Neural cell (in vitro differentiated cells): ENCODE results near the gene FLOT2. TPM values are rescaled to one million over a fixed set of nuclear protein-coding genes. Genes with fewer than 3 reads are reported as not detected.
"Not testable (repeated sequence)": the region's sequence is repeated elsewhere in the genome, so short reads cannot be mapped to it uniquely, and the experiment has no call there.

ENCODE experiments used
- H2AFZ ChIP-seq: fragments of 200-600, 300-800 bp; sonication (generic), shearing (Covaris generic); 2 replicates; pipeline ENCODE4 v1.6.0; 2014; ENCODE audit warnings: low read depth, mild to moderate bottlenecking, antibody characterized with exemption, low read length, moderate library complexity
- H3F3A ChIP-seq: fragments of 200-600 bp; shearing (Covaris generic); 2 replicates; pipeline ENCODE4 v1.6.1; 2016; ENCODE audit warnings: mild to moderate bottlenecking, moderate library complexity, mixed read lengths, antibody characterized with exemption, low read length; ENCODE audit not compliant: insufficient read depth, poor library complexity, severe bottlenecking
- H3K27ac ChIP-seq: fragments of 200-600, 300-800 bp; sonication (generic), shearing (Covaris generic); 2 replicates; pipeline ENCODE4 v1.5.1; 2014; ENCODE audit warnings: mild to moderate bottlenecking, low read length, moderate library complexity
- H3K27me3 ChIP-seq: fragments of 300-800, 200-600 bp; sonication (generic), shearing (Covaris generic); 2 replicates; pipeline ENCODE4 v1.6.0; 2014; ENCODE audit warnings: mild to moderate bottlenecking, low read depth, low read length, moderate library complexity; ENCODE audit not compliant: insufficient read depth
- H3K36me3 ChIP-seq: fragments of 300-800, 200-600 bp; sonication (generic), shearing (Covaris generic); 2 replicates; pipeline ENCODE4 v1.5.1; 2014; ENCODE audit warnings: mild to moderate bottlenecking, antibody characterized with exemption, low read length, moderate library complexity; ENCODE audit not compliant: insufficient read depth
- H3K4me2 ChIP-seq: fragments of 300-800, 200-600 bp; sonication (generic), shearing (Covaris generic); 2 replicates; pipeline ENCODE4 v1.6.0; 2014; ENCODE audit warnings: mild to moderate bottlenecking, low read length
- H3K4me3 ChIP-seq: fragments of 300-800, 200-600 bp; sonication (generic), shearing (Covaris generic); 2 replicates; pipeline ENCODE4 v1.5.1; 2014; ENCODE audit warnings: mild to moderate bottlenecking, low read length, moderate library complexity
- H3K79me2 ChIP-seq: fragments of 200-600 bp; shearing (Covaris generic); replicated peaks from 2 replicates; pipeline ENCODE4 v1.6.0; 2014; ENCODE audit warnings: mild to moderate bottlenecking, low read length, moderate library complexity; ENCODE audit not compliant: insufficient read depth
- H3K9ac ChIP-seq: fragments of 300-800, 200-600 bp; sonication (generic), shearing (Covaris generic); 2 replicates; pipeline ENCODE4 v1.6.1; 2016; ENCODE audit warnings: mild to moderate bottlenecking, low read length, mixed read lengths
- H3K9me2 ChIP-seq: fragments of 200-600 bp; shearing (Covaris generic); 2 replicates; pipeline ENCODE4 v1.6.1; 2016; ENCODE audit warnings: mild to moderate bottlenecking, low read length, mixed read lengths; ENCODE audit not compliant: insufficient read depth
- H3K9me3 ChIP-seq: fragments of 200-600, 300-800 bp; sonication (generic), shearing (Covaris generic); 2 replicates; pipeline ENCODE4 v1.6.1; 2016; ENCODE audit warnings: mild to moderate bottlenecking, mixed run types, low read length, moderate library complexity, mixed read lengths
- H4K20me1 ChIP-seq: fragments of 200-600 bp; shearing (Covaris generic); 2 replicates; pipeline ENCODE4 v1.6.1; 2016; ENCODE audit warnings: mild to moderate bottlenecking, mixed run types; ENCODE audit not compliant: insufficient read depth
- CTCF ChIP-seq: fragments of 450-650 bp; IDR thresholded peaks from 2 replicates; pipeline ENCODE4 v1.5.1; 2014; ENCODE audit warnings: antibody characterized with exemption, mild to moderate bottlenecking, moderate library complexity; ENCODE audit not compliant: poor library complexity, severe bottlenecking
- EP300 ChIP-seq: fragments of 450-650 bp; conservative IDR thresholded peaks from 2 replicates; pipeline ENCODE4 v1.6.1; 2014; ENCODE audit warnings: antibody characterized with exemption, mild to moderate bottlenecking, moderate library complexity; ENCODE audit not compliant: poor library complexity, severe bottlenecking
- EZH2 ChIP-seq: fragments of 200-600, 300-800 bp; shearing (Covaris generic), sonication (generic); IDR thresholded peaks from 2 replicates; pipeline ENCODE4 v1.6.1; 2014; ENCODE audit warnings: antibody characterized with exemption, low read length, borderline replicate concordance, mild to moderate bottlenecking; ENCODE audit not compliant: insufficient read depth, poor library complexity, severe bottlenecking
- MXI1 ChIP-seq: fragments of 450-650 bp; conservative IDR thresholded peaks from 2 replicates; pipeline ENCODE4 v1.6.1; 2014; ENCODE audit warnings: antibody characterized with exemption, mild to moderate bottlenecking; ENCODE audit not compliant: poor library complexity, severe bottlenecking
- POLR2AphosphoS5 ChIP-seq: IDR thresholded peaks from 2 replicates; pipeline ENCODE4 v1.6.1; 2012
- RAD21 ChIP-seq: fragments of 450-650 bp; conservative IDR thresholded peaks from 2 replicates; pipeline ENCODE4 v1.6.1; 2014; ENCODE audit warnings: antibody characterized with exemption, mild to moderate bottlenecking, moderate library complexity
- REST ChIP-seq: IDR thresholded peaks from 2 replicates; pipeline ENCODE4 v1.6.1; 2012; ENCODE audit warnings: borderline replicate concordance
- SMC3 ChIP-seq: fragments of 450-650 bp; conservative IDR thresholded peaks from 2 replicates; pipeline ENCODE4 v1.6.1; 2014; ENCODE audit warnings: antibody characterized with exemption, mild to moderate bottlenecking, moderate library complexity; ENCODE audit not compliant: poor library complexity
- TAF1 ChIP-seq: IDR thresholded peaks from 2 replicates; pipeline ENCODE4 v1.6.1; 2012; ENCODE audit warnings: low read depth
- polyA plus RNA-seq: library from polyadenylated mRNA; depleted of rRNA; stranded (reverse); fragments of >200 nt; gene quantifications from 2 replicates; pipeline ENCODE4 v1.2.3, GENCODE V29; 2014

The FLOT2 gene
- polyA plus RNA-seq, 1 donor from 2014 or later: 27.5 TPM

- Histone ChIP-seq H3K79me2 (peaks cover 65% of the 10 kb centered on the region), H3K27ac (no peak overlapping the region), H3F3A (peaks cover 4% of the 10 kb centered on the region), H3K9ac (no peak overlapping the region), H4K20me1 (peaks cover 12% of the 10 kb centered on the region), H3K4me2 (no peak overlapping the region), H2AFZ (no peak overlapping the region), H3K27me3 (no peaks in the 10 kb centered on the region), H3K9me2 (no peaks in the 10 kb centered on the region), H3K4me3 (no peak overlapping the region), H3K36me3 (no peaks in the 10 kb centered on the region), H3K9me3 (no peaks in the 10 kb centered on the region)
- no peak for TF ChIP-seq RAD21
- TF ChIP-seq EZH2: no peak
- no peak for TF ChIP-seq POLR2AphosphoS5
- no peak for TF ChIP-seq SMC3
- TF ChIP-seq EP300: no peak
- TF ChIP-seq TAF1: no peak
- no peak for TF ChIP-seq MXI1
- TF ChIP-seq CTCF: no peak
- no peak for TF ChIP-seq REST
These were observed 38.4 kb upstream of the FLOT2 start for GRCh38 chr17:28935744-28936460.

GRCh38 chr17:28934508-28934907, 37.0 kb upstream of the FLOT2 start:
- not testable (repeated sequence) for H3K4me3 ChIP-seq, H3K27ac ChIP-seq, H3K27me3 ChIP-seq, H3K36me3 ChIP-seq, H2AFZ ChIP-seq, H3K9me2 ChIP-seq, H3K9me3 ChIP-seq, H4K20me1 ChIP-seq, H3K9ac ChIP-seq, H3F3A ChIP-seq, H3K4me2 ChIP-seq
- peaks cover 66% of the 10 kb centered on the region for H3K79me2 ChIP-seq

GRCh38 chr17:28929787-28930186, 32.3 kb upstream of the FLOT2 start:
- Histone ChIP-seq H3K27me3 (no peaks in the 10 kb centered on the region), H3K27ac (no peak overlapping the region), H3F3A (no peaks in the 10 kb centered on the region), H3K79me2 (peaks cover 47% of the 10 kb centered on the region), H3K9ac (no peak overlapping the region), H3K4me2 (no peak overlapping the region), H4K20me1 (peaks cover 7% of the 10 kb centered on the region), H3K4me3 (no peak overlapping the region), H3K36me3 (no peaks in the 10 kb centered on the region), H3K9me2 (no peaks in the 10 kb centered on the region), H3K9me3 (no peaks in the 10 kb centered on the region), H2AFZ (no peak overlapping the region)
- TF ChIP-seq RAD21: no peak
- TF ChIP-seq EZH2: no peak
